ENCODE measurements around the gene OR11G2. TPM values are rescaled to one million over a fixed set of nuclear protein-coding genes. Genes with fewer than 3 reads are reported as not detected.
"Not testable (repeated sequence)": the region's sequence is repeated elsewhere in the genome, so short reads cannot be mapped to it uniquely, and the experiment has no call there.

OR11G2 gene
- total RNA-seq = not detected

DNA sequence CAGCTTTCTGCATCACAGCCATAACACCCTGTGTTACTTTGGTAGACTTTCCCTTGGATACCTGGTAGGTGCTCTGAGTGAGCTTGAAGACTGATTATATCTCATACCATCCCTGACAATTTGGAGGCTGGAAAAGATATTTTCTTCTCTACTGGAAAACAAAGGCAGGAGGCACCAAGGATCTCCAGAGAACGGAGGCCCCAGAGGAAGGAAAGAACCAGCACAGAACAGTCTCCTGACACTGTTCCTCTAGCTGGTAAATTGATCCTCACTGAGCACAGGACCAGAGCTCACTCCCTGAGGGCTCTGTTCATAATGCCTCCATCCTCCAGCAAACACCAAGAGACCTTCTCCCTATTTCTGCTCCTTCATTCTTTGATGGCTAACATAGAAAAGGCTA is at the start of gene OR11G2:
Gene OR11G2, plus strand, starts transcription at position 301 of the 400 bp plus-strand sequence. CDS start 6,542 bp downstream, outside the sequence.
- no peak for ATAC-seq
- intact Hi-C loops (cut with DNase I) = no loop called here
- DNase-seq (ENCODE audit: low spot score) = no peak

DNA sequence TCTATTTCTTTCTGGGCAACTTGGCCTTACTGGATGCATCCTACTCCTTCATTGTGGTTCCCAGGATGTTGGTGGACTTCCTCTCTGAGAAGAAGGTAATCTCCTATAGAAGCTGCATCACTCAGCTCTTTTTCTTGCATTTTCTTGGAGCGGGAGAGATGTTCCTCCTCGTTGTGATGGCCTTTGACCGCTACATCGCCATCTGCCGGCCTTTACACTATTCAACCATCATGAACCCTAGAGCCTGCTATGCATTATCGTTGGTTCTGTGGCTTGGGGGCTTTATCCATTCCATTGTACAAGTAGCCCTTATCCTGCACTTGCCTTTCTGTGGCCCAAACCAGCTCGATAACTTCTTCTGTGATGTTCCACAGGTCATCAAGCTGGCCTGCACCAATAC is 46.8 kb upstream of the OR11G2 start:
- intact Hi-C loops (cut with DNase I) = no loop called here
- DNase-seq (ENCODE audit: low spot score) (no peak), ATAC-seq (no peak)

- ATAC-seq (no peak), DNase-seq (ENCODE audit: low spot score) (no peak)
- intact Hi-C loops (cut with DNase I) = no loop called here
Measured at GRCh38 chr14:20144820-20145219, 45.9 kb upstream of the OR11G2 start.

DNA sequence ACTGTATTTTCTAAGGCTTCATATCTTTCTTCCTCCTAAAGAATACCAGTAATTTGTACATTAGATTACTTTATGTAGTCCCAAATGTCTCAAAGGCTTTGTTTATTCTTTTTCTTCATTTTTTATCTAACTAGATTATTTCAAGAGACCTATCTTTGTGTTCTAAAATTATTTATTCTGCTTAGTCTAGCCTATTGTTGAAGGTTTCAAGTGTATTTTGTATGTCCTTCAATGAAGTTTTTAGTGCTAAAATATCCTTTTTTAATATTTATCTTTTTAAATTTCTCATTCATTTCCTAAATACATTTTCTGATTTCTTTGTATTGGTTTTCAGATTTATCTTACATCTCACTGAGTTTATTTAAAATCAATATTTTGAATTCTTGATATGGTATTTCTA is 26.2 kb upstream of the OR11G2 start:
- ATAC-seq (no peak), DNase-seq (ENCODE audit: low spot score) (no peak)
- intact Hi-C loops (cut with DNase I) = no loop called here

DNA sequence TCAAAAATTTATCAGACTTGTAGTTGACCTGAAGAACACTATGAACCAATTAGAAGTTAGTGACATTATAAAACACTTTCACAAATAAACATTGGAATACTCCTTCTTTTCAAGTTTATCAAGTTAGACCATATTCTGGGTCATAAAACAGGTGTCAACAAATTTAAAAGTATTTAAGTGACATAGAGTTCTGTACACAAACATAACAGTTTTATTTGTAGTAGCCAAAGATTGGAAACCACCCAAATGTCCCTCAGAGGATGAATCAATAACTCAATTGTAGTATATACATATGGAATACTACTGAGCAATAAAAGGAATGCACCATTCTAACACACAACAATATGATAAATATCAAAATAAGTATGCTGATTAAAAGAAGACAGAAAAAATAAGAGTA is 23.6 kb upstream of the OR11G2 start:
- ATAC-seq (no peak), DNase-seq (ENCODE audit: low spot score) (no peak)
- intact Hi-C loops (cut with DNase I) = no loop called here

- intact Hi-C loops (cut with DNase I); ATAC-seq; DNase-seq (ENCODE audit: low spot score): not testable (repeated sequence)
Measured at GRCh38 chr14:20169852-20170251, 20.8 kb upstream of the OR11G2 start.

DNA sequence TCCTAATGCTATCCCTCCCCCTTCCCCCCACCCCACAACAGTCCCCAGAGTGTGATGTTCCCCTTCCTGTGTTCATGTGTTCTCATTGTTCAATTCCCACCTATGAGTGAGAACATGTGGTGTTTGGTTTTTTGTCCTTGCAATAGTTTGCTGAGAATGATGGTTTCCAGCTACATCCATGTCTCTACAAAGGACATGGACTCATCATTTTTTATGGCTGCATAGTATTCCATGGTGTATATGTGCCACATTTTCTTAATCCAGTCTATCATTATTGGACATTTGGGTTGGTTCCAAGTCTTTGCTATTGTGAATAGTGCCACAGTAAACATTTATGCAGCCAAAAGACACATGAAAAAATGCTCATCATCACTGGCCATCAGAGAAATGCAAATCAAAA is 16.5 kb upstream of the OR11G2 start:
- ATAC-seq; DNase-seq (ENCODE audit: low spot score); intact Hi-C loops (cut with DNase I): not testable (repeated sequence)

DNA sequence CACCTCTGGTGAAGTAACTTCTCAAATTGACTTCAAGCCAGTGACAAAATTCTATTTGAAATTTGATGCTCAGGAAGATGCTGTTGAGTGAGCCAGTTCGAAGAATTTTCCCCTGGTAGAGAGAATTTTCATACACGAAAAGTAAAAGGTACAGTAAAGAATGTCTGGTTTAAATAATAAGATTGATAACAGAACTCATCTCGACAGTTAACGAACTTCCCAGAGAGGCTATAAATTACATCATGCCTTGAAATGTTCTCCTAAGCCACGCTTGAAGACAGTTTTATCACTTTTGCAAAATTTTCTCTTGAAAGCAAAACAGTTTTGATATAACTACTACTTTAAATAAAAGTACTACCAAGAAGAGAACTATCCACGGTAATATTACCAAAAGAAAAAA is 14.4 kb upstream of the OR11G2 start:
- DNase-seq (ENCODE audit: low spot score) = no peak
- intact Hi-C loops (cut with DNase I) = no loop called here
- ATAC-seq = no peak

- ATAC-seq = no peak
- no peak for DNase-seq (ENCODE audit: low spot score)
- intact Hi-C loops (cut with DNase I) = no loop called here
Measured at GRCh38 chr14:20177433-20177974, 13.2 kb upstream of the OR11G2 start.

- intact Hi-C loops (cut with DNase I) = no loop called here
- DNase-seq (ENCODE audit: low spot score) (no peak), ATAC-seq (peak; percentile 83)
Measured at GRCh38 chr14:20179218-20179617, 11.5 kb upstream of the OR11G2 start.

GRCh38 chr14:20179880-20180279 is 10.8 kb upstream of the OR11G2 start:
- ATAC-seq (peak; percentile 81), DNase-seq (ENCODE audit: low spot score) (no peak)
- intact Hi-C loops (cut with DNase I) = no loop called here

DNA sequence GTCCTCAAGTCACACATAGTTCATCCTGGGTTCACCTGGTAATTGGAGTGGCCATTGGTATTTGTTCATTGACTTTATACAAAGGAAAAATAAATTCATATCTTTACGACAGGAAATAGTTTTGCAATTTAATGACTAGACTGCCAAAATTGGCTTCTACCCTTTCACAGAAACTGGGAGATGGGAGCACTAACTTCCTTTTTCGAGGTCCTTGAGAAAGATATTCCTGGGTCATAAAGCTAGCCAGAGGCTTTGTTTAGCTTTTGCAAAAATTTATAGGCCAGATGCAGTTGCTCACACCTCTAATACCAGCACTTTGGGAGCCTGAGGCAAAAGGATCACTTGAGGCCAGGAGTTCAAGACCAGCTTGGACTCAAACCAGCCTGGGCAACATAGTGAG is 10.2 kb upstream of the OR11G2 start:
- ATAC-seq (no peak), DNase-seq (ENCODE audit: low spot score) (no peak)
- intact Hi-C loops (cut with DNase I) = no loop called here

- intact Hi-C loops (cut with DNase I) = no loop called here
- ATAC-seq (no peak), DNase-seq (ENCODE audit: low spot score) (no peak)
Measured at GRCh38 chr14:20184181-20184580, 6.5 kb upstream of the OR11G2 start.

GRCh38 chr14:20191396-20191795 is 700 bp downstream of the OR11G2 start:
- ATAC-seq = no peak
- DNase-seq (ENCODE audit: low spot score) = no peak

DNA sequence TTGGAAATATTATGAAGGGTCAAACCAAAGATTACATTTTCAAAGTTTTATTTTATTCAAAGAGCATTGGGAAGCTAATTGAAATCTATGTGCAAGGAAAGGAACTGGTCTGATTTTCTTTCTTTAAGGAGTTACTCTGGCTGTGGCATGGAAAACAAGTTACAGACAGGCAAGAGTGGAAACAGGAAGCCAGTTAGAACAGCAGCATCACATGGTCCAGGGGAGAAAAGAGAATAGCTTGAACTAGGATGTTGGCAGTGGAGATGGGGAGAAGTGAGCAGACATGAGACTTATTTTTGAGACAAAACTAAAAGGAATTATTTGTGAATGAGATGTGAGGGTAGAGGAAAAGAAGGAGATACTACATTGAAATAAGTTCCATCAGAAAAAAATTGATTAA is 3.4 kb downstream of the OR11G2 start:
- intact Hi-C loops (cut with DNase I) = no loop called here
- ATAC-seq = no peak
- no peak for DNase-seq (ENCODE audit: low spot score)

More at GRCh38 chr14:20191396-20191795, 700 bp downstream of the OR11G2 start:
- intact Hi-C loops (cut with DNase I) = no loop called here

DNA sequence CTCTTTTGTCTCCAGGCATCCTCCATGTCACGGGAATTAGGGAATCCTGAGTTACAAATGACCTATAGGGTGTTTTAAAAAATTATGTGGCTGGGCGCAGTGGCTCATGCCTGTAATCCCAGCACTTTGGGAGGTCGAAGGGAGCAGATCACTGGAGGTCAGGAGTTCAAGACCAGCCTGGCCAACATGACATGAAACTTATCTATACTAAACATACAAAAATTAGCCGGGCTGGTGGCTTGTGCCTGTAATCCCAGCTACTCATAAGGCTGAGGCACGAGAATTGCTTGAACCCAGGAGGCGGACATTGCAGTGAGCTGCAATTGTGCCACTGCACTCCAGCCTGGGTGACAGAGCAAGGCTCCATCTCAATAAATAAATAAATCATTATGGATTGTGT is 4.5 kb downstream of the OR11G2 start:
- intact Hi-C loops (cut with DNase I); DNase-seq (ENCODE audit: low spot score); ATAC-seq: not testable (repeated sequence)

GRCh38 chr14:20195911-20196310 is 5.2 kb downstream of the OR11G2 start:
- intact Hi-C loops (cut with DNase I) = no loop called here
- ATAC-seq = no peak
- DNase-seq (ENCODE audit: low spot score) = no peak

DNA sequence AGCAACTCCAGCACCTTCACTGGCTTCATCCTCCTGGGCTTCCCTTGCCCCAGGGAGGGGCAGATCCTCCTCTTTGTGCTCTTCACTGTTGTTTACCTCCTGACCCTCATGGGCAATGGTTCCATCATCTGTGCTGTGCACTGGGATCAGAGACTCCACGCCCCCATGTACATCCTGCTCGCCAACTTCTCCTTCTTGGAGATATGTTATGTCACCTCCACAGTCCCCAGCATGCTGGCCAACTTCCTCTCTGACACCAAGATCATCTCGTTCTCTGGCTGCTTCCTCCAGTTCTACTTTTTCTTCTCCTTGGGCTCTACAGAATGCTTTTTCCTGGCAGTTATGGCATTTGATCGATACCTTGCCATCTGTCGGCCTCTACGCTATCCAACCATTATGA is 6.8 kb downstream of the OR11G2 start:
- intact Hi-C loops (cut with DNase I) = no loop called here
- ATAC-seq = no peak
- no peak for DNase-seq (ENCODE audit: low spot score)

DNA sequence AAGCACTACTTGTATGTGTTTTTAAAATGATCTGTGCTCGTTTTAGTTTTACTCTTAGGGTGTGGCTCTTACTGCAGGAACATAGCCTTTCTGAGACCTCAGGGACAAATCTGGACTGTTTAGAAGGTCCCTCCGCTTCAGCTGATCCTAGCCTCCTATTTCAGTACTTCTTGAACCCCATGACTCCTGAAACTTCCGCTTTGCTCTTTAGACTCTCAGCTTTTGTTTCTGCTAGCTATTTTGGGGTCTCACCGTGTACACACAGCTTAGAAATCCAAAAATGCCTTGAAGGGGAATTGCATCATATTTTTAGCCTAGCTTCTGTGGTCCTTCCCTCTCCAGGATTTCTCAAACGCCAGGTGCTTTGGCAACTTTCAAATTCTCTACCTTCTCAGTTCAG is 8.3 kb downstream of the OR11G2 start:
- intact Hi-C loops (cut with DNase I) = no loop called here
- DNase-seq (ENCODE audit: low spot score) (no peak), ATAC-seq (no peak)

DNA sequence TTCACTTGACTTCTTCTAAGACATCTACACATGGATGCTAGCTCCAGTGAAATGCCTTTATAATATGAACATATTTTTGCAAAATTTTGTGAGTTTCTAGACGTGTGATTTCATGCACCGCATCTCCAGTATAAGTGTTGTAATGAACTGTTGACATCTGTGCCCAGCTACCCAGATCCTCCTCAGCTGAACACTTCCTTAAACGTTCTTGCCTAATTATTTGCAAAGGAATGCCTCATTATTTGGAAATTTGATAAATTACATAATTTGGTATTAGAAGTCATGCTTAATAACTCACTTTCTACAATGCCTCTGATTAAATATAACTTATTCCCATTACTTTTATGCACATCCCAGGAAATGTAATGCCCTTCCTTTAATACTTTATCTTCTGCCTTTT is 14.0 kb downstream of the OR11G2 start:
- intact Hi-C loops (cut with DNase I) = no loop called here
- no peak for DNase-seq (ENCODE audit: low spot score)
- no peak for ATAC-seq

DNA sequence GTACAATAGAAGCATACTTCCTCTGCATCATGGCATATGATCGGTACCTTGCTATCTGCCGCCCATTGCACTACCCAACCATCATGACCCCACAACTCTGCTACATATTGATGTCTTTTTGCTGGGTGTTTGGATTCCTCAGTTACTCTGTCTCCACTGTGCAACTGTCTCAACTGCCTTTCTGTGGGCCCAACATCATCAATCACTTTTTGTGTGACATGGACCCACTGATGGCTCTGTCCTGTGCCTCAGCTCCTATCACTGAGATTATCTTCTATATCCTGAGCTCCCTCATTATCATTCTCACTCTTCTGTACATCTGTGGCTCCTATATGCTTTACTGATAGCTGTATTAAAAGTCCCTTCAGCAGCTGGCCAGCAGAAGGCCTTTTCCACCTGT is 18.9 kb downstream of the OR11G2 start:
- no peak for ATAC-seq
- intact Hi-C loops (cut with DNase I) = no loop called here

GRCh38 chr14:20212406-20212805 is 21.7 kb downstream of the OR11G2 start:
- DNase-seq (ENCODE audit: low spot score); intact Hi-C loops (cut with DNase I); ATAC-seq: not testable (repeated sequence)

More for the DNA sequence above, 18.9 kb downstream of the OR11G2 start:
- DNase-seq (ENCODE audit: low spot score) = no peak
